ENCODE results near the gene CWC27.

CWC27 gene

GRCh38 chr5:64973215-64973614, 204.5 kb downstream of the CWC27 start:
- H3K36me3 ChIP-seq (ENCODE audit: insufficient read depth) = no peaks in the 10 kb centered on the region
- no peak overlapping the region for H3K4me2 ChIP-seq
- TF ChIP-seq CTCF (conservative IDR thresholded peaks at IDR 0.05; ENCODE audit: low read depth, low read length) = no peak

GRCh38 chr5:64977779-64978178, 209.0 kb downstream of the CWC27 start:
- H3K79me2 ChIP-seq (ENCODE audit: insufficient read depth, low read depth) = no peaks in the 10 kb centered on the region
- H3K4me2 ChIP-seq = no peak overlapping the region
- H3K4me3 ChIP-seq (IDR thresholded peaks at IDR 0.05; ENCODE audit: insufficient read depth, low read depth, low read length) = no peak overlapping the region
- H2AFZ ChIP-seq (ENCODE audit: low read depth) = no peak overlapping the region
- H3K27me3 ChIP-seq (ENCODE audit: insufficient read depth, low read depth) = no peaks in the 10 kb centered on the region
- no peaks in the 10 kb centered on the region for H4K20me1 ChIP-seq (ENCODE audit: insufficient read depth)
- H3K9ac ChIP-seq = no peak overlapping the region
- no peaks in the 10 kb centered on the region for H3K36me3 ChIP-seq (ENCODE audit: insufficient read depth)
- H3K27ac ChIP-seq = no peak overlapping the region
- no peaks in the 10 kb centered on the region for H3K4me1 ChIP-seq (ENCODE audit: low read depth, poor library complexity, severe bottlenecking)
- no peak for TF ChIP-seq CTCF (conservative IDR thresholded peaks at IDR 0.05; ENCODE audit: low read depth, low read length)

More at GRCh38 chr5:64973215-64973614, 204.5 kb downstream of the CWC27 start:
- no peaks in the 10 kb centered on the region for H3K79me2 ChIP-seq (ENCODE audit: insufficient read depth, low read depth)
- H3K27me3 ChIP-seq (ENCODE audit: insufficient read depth, low read depth) = no peaks in the 10 kb centered on the region
- no peak overlapping the region for H2AFZ ChIP-seq (ENCODE audit: low read depth)
- no peak overlapping the region for H3K27ac ChIP-seq
- H3K4me1 ChIP-seq (ENCODE audit: low read depth, poor library complexity, severe bottlenecking) = no peaks in the 10 kb centered on the region
- H4K20me1 ChIP-seq (ENCODE audit: insufficient read depth) = no peaks in the 10 kb centered on the region
- no peak overlapping the region for H3K4me3 ChIP-seq (IDR thresholded peaks at IDR 0.05; ENCODE audit: insufficient read depth, low read depth, low read length)
- no peak overlapping the region for H3K9ac ChIP-seq

- H4K20me1 ChIP-seq (ENCODE audit: insufficient read depth) = no peaks in the 10 kb centered on the region
- H2AFZ ChIP-seq (ENCODE audit: low read depth) = no peak overlapping the region
- H3K36me3 ChIP-seq (ENCODE audit: insufficient read depth) = no peaks in the 10 kb centered on the region
- H3K27me3 ChIP-seq (ENCODE audit: insufficient read depth, low read depth) = no peaks in the 10 kb centered on the region
- H3K27ac ChIP-seq = no peak overlapping the region
- H3K9ac ChIP-seq = no peak overlapping the region
- H3K4me3 ChIP-seq (IDR thresholded peaks at IDR 0.05; ENCODE audit: insufficient read depth, low read depth, low read length) = no peak overlapping the region
- no peaks in the 10 kb centered on the region for H3K79me2 ChIP-seq (ENCODE audit: insufficient read depth, low read depth)
- no peak for TF ChIP-seq CTCF (conservative IDR thresholded peaks at IDR 0.05; ENCODE audit: low read depth, low read length)
- no peaks in the 10 kb centered on the region for H3K4me1 ChIP-seq (ENCODE audit: low read depth, poor library complexity, severe bottlenecking)
- no peak overlapping the region for H3K4me2 ChIP-seq
These were observed 209.8 kb downstream of the CWC27 start for GRCh38 chr5:64978546-64978945.

- H4K20me1 ChIP-seq (ENCODE audit: insufficient read depth) = no peaks in the 10 kb centered on the region
- no peak overlapping the region for H3K9ac ChIP-seq
- no peak overlapping the region for H3K4me3 ChIP-seq (IDR thresholded peaks at IDR 0.05; ENCODE audit: insufficient read depth, low read depth, low read length)
- H2AFZ ChIP-seq (ENCODE audit: low read depth) = no peak overlapping the region
- H3K36me3 ChIP-seq (ENCODE audit: insufficient read depth) = no peaks in the 10 kb centered on the region
- no peaks in the 10 kb centered on the region for H3K4me1 ChIP-seq (ENCODE audit: low read depth, poor library complexity, severe bottlenecking)
- H3K27me3 ChIP-seq (ENCODE audit: insufficient read depth, low read depth) = no peaks in the 10 kb centered on the region
- H3K4me2 ChIP-seq = no peak overlapping the region
- TF ChIP-seq CTCF (conservative IDR thresholded peaks at IDR 0.05; ENCODE audit: low read depth, low read length) = no peak
- no peak overlapping the region for H3K27ac ChIP-seq
- H3K79me2 ChIP-seq (ENCODE audit: insufficient read depth, low read depth) = no peaks in the 10 kb centered on the region
These were observed 210.8 kb downstream of the CWC27 start for GRCh38 chr5:64979531-64979930.
